Fibroblast of skin of abdomen (primary cell): ENCODE results near the gene IFT27.
A peak's percentile ranks its signal among the peaks of the same experiment; 100 is the strongest.

Experiments used
- DNase-seq: peaks from one replicate; pipeline ENCODE4 v3.0.0-alpha.2; 2013

Gene IFT27

GRCh38 chr22:36796552-36797175, 20.7 kb upstream of the IFT27 start:
- DNase-seq, result no peak

GRCh38 chr22:36795633-36796032, 19.7 kb upstream of the IFT27 start:
- DNase-seq, result no peak

GRCh38 chr22:36790648-36791047, 14.7 kb upstream of the IFT27 start:
- DNase-seq, result no peak

DNA sequence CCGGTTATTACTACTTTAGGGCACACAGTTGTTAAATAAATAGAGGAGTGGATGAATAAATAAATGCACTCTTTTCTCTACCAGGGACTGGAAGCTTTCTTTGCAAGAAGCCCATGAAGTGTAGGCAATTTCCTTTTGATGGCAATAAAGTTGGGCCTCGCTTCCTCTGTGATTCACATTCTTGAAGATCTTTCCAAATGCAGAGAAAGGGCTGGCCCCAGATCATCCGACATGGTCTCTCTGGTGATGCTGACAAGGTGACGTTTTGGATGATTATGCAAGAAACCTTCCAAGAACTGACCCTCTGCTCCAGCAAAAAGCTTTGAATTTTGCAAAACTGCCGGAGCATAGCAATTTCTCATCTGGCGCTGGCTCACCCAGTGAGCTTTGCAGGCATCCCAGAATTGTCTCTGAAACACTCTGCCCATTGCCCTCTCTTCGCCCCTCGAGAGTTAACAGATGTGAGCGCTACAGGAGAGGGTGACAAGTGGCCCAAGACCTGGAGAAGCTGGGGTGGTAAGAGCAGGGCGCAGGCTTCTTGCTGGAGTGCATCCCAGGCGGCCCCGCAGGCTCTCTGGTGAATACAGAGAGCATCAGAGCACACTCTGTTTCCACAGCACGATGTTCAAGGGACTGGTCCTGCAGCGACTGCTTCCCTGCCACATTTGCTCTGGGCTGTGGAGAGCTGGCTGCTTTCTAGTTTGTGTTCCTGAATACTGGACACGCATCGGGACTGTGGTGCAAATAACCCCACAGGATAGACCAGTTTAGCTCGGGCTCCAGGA, 11.5 kb upstream of the IFT27 start:
- DNase-seq, result no peak

DNA sequence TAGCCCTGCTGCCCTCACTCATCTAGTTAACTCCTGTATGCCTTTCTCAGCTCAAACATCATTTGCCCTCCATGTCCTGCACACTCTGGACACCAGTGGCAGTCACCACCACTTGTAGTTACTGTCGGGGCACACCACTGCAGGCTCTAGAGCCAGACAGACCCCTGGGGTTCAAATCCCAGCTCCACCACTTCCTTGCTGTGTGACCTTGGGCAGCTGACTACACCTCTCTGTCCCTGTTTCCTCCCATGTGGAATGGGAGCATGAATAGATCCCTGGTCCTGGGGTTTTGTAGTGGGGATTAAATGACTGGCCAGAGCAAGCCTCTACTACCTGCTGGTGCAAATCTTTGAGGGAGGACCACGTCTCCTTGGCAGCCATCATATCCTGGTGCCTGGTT, 7.8 kb upstream of the IFT27 start:
- DNase-seq, result no peak

DNA sequence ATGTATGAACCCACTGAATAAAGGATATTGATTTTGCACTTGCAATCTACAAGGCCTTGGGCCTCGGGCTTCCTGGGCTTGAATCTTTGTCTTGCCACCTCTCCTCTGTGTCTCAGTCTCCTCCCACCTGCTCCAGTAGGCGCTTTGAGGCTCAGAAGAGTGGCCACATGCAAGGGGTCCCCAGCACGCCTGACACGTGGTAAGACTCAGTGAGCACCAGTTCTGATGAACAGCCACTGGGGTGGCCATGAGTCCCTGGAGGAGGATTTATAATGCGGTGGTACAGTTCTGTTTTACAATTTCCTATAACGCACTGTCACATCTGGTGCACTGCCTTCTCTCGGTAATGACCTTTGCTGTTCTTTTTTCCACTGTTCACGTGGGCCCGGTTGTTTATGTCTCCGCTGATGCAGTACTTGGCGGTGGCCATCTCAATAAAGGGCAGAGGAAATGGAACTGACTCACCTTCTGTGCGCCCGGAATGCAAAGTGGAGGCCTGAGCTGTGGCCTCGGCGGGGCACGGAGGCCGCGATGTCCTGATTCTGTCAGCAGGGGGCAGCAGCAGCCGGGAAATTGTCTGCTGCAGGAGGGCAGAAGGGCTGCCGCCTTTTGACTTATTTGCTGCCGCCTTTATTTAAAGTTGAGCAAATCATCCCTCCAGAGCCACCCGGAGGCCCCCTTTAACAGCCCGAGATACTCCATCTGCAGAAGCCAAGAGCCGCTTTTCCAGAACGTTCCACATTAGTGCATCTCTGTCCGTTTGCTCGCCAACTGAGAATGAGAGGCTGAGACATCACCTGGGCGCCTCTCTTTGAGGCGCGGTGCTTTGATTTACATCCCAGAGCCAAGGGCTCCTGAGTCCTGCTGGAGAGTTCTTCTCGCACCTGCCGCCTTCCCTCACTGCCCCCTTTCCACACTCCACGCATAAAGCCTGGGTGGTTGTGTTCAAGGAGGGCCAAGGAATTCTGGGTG, 6.0 kb upstream of the IFT27 start:
- peak; percentile 78 for DNase-seq

- DNase-seq, result no peak
Observed at GRCh38 chr22:36778020-36778419, 2.1 kb upstream of the IFT27 start.

DNA sequence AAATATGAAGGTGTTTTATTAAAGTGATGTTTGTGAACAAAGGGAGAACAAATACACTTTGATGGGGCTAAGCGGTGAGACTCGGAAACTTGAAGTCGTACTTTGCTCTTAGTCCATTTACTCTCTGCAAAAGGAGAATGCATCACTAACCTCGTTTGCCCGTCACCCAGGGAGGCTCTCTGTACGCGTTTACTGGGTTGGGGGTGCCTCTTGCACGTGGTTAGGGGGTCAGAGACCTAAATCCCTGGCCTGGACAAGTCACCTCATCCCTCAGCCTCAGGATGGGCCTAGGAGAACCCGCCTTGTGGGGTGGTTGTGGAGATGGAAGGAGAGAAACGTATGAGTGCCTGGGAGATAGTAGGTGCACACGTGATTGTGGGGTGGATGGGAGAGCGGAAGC, 803 bp upstream of the IFT27 start:
- DNase-seq, result no peak

GRCh38 chr22:36775586-36775963, 344 bp downstream of the IFT27 start:
- DNase-seq, result no peak

DNA sequence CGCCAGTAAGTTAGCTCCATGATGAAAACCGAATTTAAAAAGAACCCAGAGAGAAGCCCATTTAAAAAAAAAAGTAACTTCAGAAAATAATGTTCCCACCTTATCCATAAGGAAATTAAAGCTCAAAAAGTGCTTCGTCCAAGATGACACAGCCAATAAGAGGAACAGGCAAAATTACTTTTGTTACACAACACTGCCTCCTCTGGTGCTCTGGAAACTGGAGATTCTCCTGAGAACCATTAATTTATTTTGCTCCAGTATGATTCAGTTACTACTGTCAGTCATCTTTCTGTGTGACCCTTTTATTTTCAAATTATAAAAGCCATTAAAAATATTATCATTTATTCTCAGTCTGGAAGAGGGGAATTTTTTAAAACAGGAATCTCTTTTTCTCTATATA, 2.0 kb downstream of the IFT27 start:
- DNase-seq, result peak; percentile 24

DNA sequence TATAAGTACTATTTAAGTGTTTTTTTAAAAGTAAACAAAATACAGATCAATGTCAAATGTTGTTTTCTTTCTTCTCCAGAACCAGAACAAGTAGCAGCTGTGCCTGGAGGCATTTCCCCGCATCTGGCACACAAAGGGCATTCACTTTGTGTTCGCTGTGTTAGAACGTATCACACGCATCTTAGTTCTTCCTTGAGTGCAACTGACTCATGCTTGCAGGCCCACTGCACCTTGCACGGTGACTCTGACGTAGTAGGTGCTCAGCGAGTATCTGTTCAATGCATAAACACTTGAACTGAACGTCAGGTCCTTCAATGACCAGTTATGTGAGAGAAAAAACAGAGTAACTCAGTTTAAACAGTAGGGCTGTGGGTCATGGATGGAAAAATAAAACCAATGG, 3.5 kb downstream of the IFT27 start:
- no peak for DNase-seq

DNA sequence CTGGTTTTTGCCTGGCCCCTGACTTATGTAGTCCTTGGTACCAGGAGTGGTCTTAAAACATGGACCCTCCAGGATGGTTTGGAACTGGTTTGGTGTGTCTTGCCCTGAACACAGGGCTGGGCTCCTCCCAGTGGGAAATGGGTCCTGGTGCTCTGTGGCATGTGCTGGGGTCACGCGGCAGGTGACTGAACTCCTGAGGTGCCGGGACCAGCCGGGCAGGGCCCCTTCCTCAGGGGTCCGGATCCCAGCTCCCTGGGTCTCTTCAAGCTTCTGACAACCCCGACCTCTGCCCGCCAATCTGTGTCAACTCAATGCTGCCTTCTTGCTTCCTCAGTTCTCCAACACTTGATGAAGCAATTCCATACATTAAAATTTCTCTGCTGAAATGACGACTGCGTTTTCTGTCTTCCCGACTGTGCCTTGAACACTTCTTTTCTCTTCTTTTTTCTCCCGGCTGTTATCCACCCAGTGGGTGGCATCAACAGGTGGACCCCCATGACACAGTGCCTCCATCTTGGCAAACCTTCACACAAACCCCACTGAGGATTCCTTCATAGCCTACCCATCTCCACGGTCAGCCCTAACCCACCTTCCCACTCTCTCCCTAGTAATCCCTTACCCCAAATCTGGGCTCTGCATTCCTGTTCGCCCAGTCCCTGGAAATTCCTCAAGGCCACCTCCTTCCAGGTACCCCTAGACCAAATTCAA, 4.4 kb downstream of the IFT27 start:
- DNase-seq, result no peak

GRCh38 chr22:36770513-36771231, 5.2 kb downstream of the IFT27 start:
- DNase-seq, result no peak

DNA sequence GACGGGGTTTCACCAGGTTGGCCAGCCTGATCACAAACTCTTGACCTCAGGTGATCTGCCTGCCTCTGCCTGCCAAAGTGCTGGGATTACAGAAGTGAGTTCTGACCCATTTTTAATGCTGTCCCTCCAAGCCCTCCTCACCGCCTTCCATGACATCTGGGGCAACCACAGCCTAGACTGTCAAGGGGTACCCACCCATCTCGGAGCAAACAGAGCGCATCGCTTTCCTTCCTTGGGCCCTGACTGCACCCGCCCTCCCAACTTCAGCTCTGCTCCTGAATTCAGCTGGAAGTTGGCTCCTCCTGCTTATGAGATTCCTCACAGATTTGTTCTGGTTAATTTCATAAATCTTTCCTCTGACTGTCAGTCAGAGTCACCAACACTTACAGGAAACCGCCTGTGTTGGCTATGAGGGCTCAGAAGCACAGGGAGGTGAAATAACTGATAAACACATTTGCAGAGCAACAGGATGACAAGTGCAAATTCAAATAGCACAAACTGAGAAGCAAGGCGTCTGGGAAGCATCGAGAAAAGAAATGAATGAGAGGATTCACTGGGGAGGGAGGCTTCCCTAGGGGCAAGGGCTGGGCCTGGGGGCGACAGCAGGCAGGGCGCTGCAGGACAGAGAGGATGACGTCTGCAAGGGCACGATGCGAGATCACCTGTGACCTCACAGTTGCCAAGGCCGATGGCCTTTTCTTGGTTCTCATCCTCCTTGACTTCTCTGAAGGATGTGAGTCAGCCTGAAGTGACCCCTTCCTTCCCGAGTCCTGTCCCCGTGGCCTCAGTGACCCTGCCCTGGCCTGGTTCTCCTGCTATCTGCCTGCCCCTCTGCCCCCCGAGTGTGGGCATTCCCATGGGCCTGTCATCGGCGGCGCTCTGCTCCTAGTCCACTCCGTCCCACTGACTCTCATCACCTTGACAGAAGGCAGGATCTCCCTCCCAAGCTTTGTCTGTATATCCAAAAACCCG, 6.1 kb downstream of the IFT27 start:
- DNase-seq, result no peak

DNA sequence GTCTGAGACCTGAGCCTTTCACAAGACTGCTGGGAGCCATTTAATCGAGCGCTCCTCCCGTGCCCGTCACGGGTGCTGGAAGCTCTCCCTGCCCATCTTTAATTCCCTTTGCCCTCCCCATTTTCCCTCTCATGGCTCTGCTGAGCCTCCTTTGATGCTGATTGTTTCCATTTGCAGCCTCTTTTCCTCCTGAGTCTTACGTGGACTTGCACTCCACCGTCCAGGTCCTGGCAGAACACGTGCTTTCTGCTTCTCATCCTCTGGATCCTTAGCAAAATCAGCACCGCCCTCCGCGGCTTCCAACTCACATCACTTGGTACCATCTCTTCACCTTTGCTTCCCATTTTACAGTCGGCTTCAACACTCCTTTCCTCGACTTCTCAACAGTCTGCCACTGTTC, 7.3 kb downstream of the IFT27 start:
- DNase-seq, result no peak

GRCh38 chr22:36768141-36768540, 7.8 kb downstream of the IFT27 start:
- DNase-seq, result no peak

- no peak for DNase-seq
Observed at GRCh38 chr22:36767035-36767775, 8.7 kb downstream of the IFT27 start.

- DNase-seq, result peak; percentile 21
Observed at GRCh38 chr22:36765943-36766450, 9.9 kb downstream of the IFT27 start.

DNA sequence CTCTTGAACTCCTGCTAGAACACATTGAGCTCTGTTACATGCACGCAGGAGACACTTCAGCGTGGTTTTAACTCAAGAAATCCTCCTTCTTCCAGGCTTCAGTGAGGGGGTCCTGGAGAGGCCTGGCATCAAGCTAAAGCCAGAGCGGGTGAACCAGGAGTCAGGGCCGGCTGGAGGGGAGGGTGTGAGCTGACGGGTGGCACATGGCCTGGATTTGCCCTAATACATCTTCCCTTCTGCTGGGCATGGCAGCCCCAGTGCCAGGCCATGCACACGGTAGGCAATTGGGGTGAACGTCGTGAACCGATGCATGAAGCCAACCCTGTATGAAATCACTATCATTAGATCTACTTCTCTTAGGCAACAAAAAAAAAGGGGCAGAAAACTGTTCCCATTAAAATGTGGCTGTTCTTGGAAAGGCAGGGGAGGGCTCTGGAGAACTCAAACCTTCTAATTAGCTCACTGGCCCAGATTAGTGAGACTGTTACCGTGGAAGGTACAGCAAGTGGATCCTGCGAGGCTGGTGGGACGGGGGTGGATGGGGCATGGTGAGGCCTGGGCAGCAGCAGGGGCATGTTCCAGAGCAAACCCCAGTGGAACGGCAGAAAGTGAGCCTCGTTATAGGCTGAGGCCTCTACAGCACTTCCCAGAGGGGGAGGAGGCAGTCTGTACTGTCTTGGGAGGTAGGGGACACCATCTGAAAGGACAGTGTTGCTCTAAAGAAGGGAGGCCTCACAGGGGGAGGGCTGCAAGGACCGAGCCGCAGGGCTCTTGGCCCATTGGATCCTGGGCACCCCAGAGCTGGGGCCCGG, 10.6 kb downstream of the IFT27 start:
- DNase-seq, result no peak
